ENCODE measurements around the gene ZNF772.
"Not testable (repeated sequence)": the region's sequence is repeated elsewhere in the genome, so short reads cannot be mapped to it uniquely, and the experiment has no call there.

DNA sequence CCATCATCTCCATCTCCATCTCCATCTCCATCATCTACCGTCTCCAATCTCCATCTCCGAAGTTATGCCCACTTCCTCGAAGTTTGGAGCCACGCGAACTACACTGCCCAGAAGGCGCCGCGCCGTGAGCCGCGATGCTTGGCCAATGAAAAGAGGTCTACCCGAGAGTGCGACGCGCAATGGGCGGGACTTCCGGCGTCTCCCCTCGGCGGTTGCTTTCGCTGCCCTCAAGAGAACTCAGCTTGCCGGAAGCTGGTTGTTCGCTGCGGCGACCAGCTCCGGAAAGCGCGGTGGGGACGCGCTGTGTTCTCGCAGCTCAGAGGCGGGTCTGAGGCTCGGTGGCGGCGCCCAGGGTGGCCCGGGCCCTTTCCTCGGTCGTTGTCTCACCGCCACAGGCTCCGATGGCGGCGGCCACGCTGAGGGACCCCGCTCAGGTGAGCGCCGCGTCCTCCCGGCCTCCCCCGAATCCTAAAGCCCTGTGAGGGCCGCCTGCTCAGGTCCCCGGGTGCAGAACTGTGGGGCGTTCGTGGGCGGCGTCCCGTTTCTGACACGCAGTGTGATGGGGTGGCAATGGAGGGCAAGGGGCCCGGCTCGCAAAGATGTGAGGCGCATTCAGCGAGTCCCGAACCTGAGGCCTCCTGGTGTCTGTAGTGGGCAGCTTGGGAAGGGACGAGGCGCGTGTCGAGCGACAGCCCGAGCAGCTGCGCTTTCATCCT lies 22.5 kb upstream of the ZNF772 start, which contains the start of gene ZNF773:
- TF ChIP-seq, protein P1, sequence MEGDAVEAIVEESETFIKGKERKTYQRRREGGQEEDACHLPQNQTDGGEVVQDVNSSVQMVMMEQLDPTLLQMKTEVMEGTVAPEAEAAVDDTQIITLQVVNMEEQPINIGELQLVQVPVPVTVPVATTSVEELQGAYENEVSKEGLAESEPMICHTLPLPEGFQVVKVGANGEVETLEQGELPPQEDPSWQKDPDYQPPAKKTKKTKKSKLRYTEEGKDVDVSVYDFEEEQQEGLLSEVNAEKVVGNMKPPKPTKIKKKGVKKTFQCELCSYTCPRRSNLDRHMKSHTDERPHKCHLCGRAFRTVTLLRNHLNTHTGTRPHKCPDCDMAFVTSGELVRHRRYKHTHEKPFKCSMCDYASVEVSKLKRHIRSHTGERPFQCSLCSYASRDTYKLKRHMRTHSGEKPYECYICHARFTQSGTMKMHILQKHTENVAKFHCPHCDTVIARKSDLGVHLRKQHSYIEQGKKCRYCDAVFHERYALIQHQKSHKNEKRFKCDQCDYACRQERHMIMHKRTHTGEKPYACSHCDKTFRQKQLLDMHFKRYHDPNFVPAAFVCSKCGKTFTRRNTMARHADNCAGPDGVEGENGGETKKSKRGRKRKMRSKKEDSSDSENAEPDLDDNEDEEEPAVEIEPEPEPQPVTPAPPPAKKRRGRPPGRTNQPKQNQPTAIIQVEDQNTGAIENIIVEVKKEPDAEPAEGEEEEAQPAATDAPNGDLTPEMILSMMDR (IDR thresholded peaks at IDR 0.05) = not testable (repeated sequence)
- TF ChIP-seq POLR2A (IDR thresholded peaks at IDR 0.05) = peak; percentile 56

Data from right lobe of liver (tissue), 4 donors.